Activated T-helper 1 cell treated with anti-CD3 and anti-CD28 coated beads, Interleukin-12 subunit alpha, Interleukin-12 subunit beta, Interleukin-2, Interleukin-4 antibody, amounts not matched to agents 30 ng/mL and 10 ng/mL and 1 ng/mL, durations not matched to agents 14 hours and 24 hours and 36 hours (primary cell): ENCODE results near the gene SLC35A3. TPM values are rescaled to one million over a fixed set of nuclear protein-coding genes. Genes with fewer than 3 reads are reported as not detected.

Experiments used
- DNase-seq: peaks from one replicate; pipeline ENCODE4 v3.0.0; 2021; ENCODE audit warnings: low spot score
- H3K27ac Mint-ChIP-seq: one replicate; pipeline ENCODE4 v1.8.0; 2021; ENCODE audit warnings: mild to moderate bottlenecking, mixed read lengths
- H3K27me3 Mint-ChIP-seq: one replicate; pipeline ENCODE4 v1.8.0; 2022; ENCODE audit warnings: mild to moderate bottlenecking, moderate library complexity, mixed read lengths; ENCODE audit not compliant: insufficient read depth
- H3K36me3 Mint-ChIP-seq: one replicate; pipeline ENCODE4 v1.8.0; 2021; ENCODE audit warnings: low read depth, mixed read lengths
- H3K4me1 Mint-ChIP-seq: one replicate; pipeline ENCODE4 v1.8.0; 2021; ENCODE audit warnings: low read depth, mixed read lengths
- H3K4me3 Mint-ChIP-seq: one replicate; pipeline ENCODE4 v1.8.0; 2021; ENCODE audit warnings: mild to moderate bottlenecking, moderate library complexity, mixed read lengths
- H3K9me3 Mint-ChIP-seq: one replicate; pipeline ENCODE4 v1.8.0; 2021; ENCODE audit warnings: mixed read lengths
- intact Hi-C: fragments of 100-400 bp; cut with micrococcal nuclease; formaldehyde crosslinking; loops from one replicate; pipeline ENCODE4 v1.15.1; 2024
- total RNA-seq: library from RNA; stranded (reverse); gene quantifications from 2 replicates; pipeline ENCODE4 v1.2.3, GENCODE V29; 2022

SLC35A3 gene
- total RNA-seq, 1 donor from 2014 or later, result 16.3 TPM

- Mint-ChIP-seq H3K36me3 (peaks cover 6% of the 10 kb centered on the region), H3K4me3 (no peak overlapping the region), H3K4me1 (no peaks in the 10 kb centered on the region), H3K27ac (no peak overlapping the region), H3K9me3 (peaks cover 4% of the 10 kb centered on the region), H3K27me3 (no peaks in the 10 kb centered on the region)
- intact Hi-C loops, result no loop called here
- DNase-seq, result no peak
Measured at GRCh38 chr1:100010804-100011203, 41.0 kb downstream of the SLC35A3 start.

- H3K27ac Mint-ChIP-seq, result no peak overlapping the region
- H3K36me3 Mint-ChIP-seq, result peaks cover 7% of the 10 kb centered on the region
- intact Hi-C loops, result no loop called here
- no peaks in the 10 kb centered on the region for H3K27me3 Mint-ChIP-seq
- DNase-seq, result no peak
- no peaks in the 10 kb centered on the region for H3K9me3 Mint-ChIP-seq
- no peak overlapping the region for H3K4me3 Mint-ChIP-seq
- no peaks in the 10 kb centered on the region for H3K4me1 Mint-ChIP-seq
Measured at GRCh38 chr1:100019220-100019619, 49.4 kb downstream of the SLC35A3 start.

- Mint-ChIP-seq H3K4me1 (peaks cover 3% of the 10 kb centered on the region), H3K27ac (no peak overlapping the region), H3K27me3 (no peaks in the 10 kb centered on the region), H3K36me3 (no peaks in the 10 kb centered on the region), H3K4me3 (no peak overlapping the region), H3K9me3 (no peaks in the 10 kb centered on the region)
- no peak for DNase-seq
- intact Hi-C loops, result no loop called here
Measured at GRCh38 chr1:100023482-100023881, 53.7 kb downstream of the SLC35A3 start.

- no peak overlapping the region for H3K4me3 Mint-ChIP-seq
- intact Hi-C loops, result no loop called here
- no peak overlapping the region for H3K27ac Mint-ChIP-seq
- H3K27me3 Mint-ChIP-seq, result no peaks in the 10 kb centered on the region
- H3K9me3 Mint-ChIP-seq, result no peaks in the 10 kb centered on the region
- peaks cover 2% of the 10 kb centered on the region for H3K36me3 Mint-ChIP-seq
- no peak for DNase-seq
- peaks cover 9% of the 10 kb centered on the region for H3K4me1 Mint-ChIP-seq
Measured at GRCh38 chr1:100027212-100027611, 57.4 kb downstream of the SLC35A3 start.

GRCh38 chr1:100028765-100029164 is 59.0 kb downstream of the SLC35A3 start:
- Mint-ChIP-seq H3K27me3 (no peaks in the 10 kb centered on the region), H3K9me3 (no peaks in the 10 kb centered on the region), H3K27ac (peak overlapping the region; percentile 36), H3K4me1 (peaks cover 9% of the 10 kb centered on the region), H3K36me3 (peaks cover 2% of the 10 kb centered on the region), H3K4me3 (no peak overlapping the region)
- no peak for DNase-seq
- intact Hi-C loops, result no loop called here

- intact Hi-C loops, result loop anchor here (1.0 to 10.0 kb wide), 2 partner anchors 226 to 830 kb away; no protein-coding TSS in a partner anchor
Measured at GRCh38 chr1:100034470-100034869, 64.7 kb downstream of the SLC35A3 start.

GRCh38 chr1:100035214-100035613 is 65.4 kb downstream of the SLC35A3 start:
- H3K9me3 Mint-ChIP-seq, result no peaks in the 10 kb centered on the region
- intact Hi-C loops, result loop anchor here (5.0 to 10.0 kb wide), 3 partner anchors 212 to 830 kb away; partner anchors contain the start of gene DBT

More at GRCh38 chr1:100034470-100034869, 64.7 kb downstream of the SLC35A3 start:
- no peaks in the 10 kb centered on the region for H3K9me3 Mint-ChIP-seq
- H3K27me3 Mint-ChIP-seq, result no peaks in the 10 kb centered on the region
- H3K27ac Mint-ChIP-seq, result no peak overlapping the region
- peaks cover 30% of the 10 kb centered on the region for H3K4me1 Mint-ChIP-seq
- H3K36me3 Mint-ChIP-seq, result peaks cover 22% of the 10 kb centered on the region
- DNase-seq, result no peak
- no peak overlapping the region for H3K4me3 Mint-ChIP-seq

GRCh38 chr1:100036718-100037655 is 67.2 kb downstream of the SLC35A3 start:
- Mint-ChIP-seq H3K27me3 (no peaks in the 10 kb centered on the region), H3K4me3 (peak overlapping the region; percentile 97), H3K9me3 (no peaks in the 10 kb centered on the region), H3K36me3 (peaks cover 28% of the 10 kb centered on the region), H3K4me1 (peaks cover 49% of the 10 kb centered on the region), H3K27ac (peak overlapping the region; percentile 98)
- DNase-seq, result no peak
- intact Hi-C loops, result loop anchor here (1.0 to 10.0 kb wide), 6 partner anchors 187 to 828 kb away; partner anchors contain the start of genes AGL, CDC14A and DBT

More at GRCh38 chr1:100035214-100035613, 65.4 kb downstream of the SLC35A3 start:
- Mint-ChIP-seq H3K27me3 (no peaks in the 10 kb centered on the region), H3K27ac (no peak overlapping the region), H3K36me3 (peaks cover 26% of the 10 kb centered on the region), H3K4me3 (peak overlapping the region; percentile 47), H3K4me1 (peaks cover 37% of the 10 kb centered on the region)
- DNase-seq, result no peak

GRCh38 chr1:100037656-100037926 is 67.8 kb downstream of the SLC35A3 start:
- Mint-ChIP-seq H3K4me1 (peaks cover 55% of the 10 kb centered on the region), H3K27me3 (no peaks in the 10 kb centered on the region), H3K9me3 (no peaks in the 10 kb centered on the region), H3K36me3 (peaks cover 29% of the 10 kb centered on the region), H3K4me3 (peak overlapping the region; percentile 97), H3K27ac (peak overlapping the region; percentile 98)
- intact Hi-C loops, result loop anchor here (1.0 to 10.0 kb wide), 6 partner anchors 187 to 827 kb away; partner anchors contain the start of genes AGL, CDC14A and DBT
- DNase-seq, result no peak

- DNase-seq, result peak; percentile 85
- H3K27me3 Mint-ChIP-seq, result no peaks in the 10 kb centered on the region
- H3K4me3 Mint-ChIP-seq, result peak overlapping the region; percentile 97
- peak overlapping the region; percentile 98 for H3K27ac Mint-ChIP-seq
- intact Hi-C loops, result loop anchor here (1.0 to 10.0 kb wide), 14 partner anchors 95 to 1253 kb away; partner anchors contain the start of genes AGL, CDC14A, DBT and EXTL2
- no peaks in the 10 kb centered on the region for H3K9me3 Mint-ChIP-seq
- H3K4me1 Mint-ChIP-seq, result peaks cover 60% of the 10 kb centered on the region
- peaks cover 32% of the 10 kb centered on the region for H3K36me3 Mint-ChIP-seq
Measured at GRCh38 chr1:100037927-100038659, 68.3 kb downstream of the SLC35A3 start.

- H3K4me1 Mint-ChIP-seq, result peaks cover 64% of the 10 kb centered on the region
- peak; percentile 80 for DNase-seq
- H3K27me3 Mint-ChIP-seq, result no peaks in the 10 kb centered on the region
- no peaks in the 10 kb centered on the region for H3K9me3 Mint-ChIP-seq
- peaks cover 35% of the 10 kb centered on the region for H3K36me3 Mint-ChIP-seq
- peak overlapping the region; percentile 98 for H3K27ac Mint-ChIP-seq
- peak overlapping the region; percentile 97 for H3K4me3 Mint-ChIP-seq
- intact Hi-C loops, result loop anchor here (1.0 to 10.0 kb wide), 12 partner anchors 68 to 1253 kb away; partner anchors contain the start of genes DBT, EXTL2, RTCA and TRMT13
Measured at GRCh38 chr1:100038660-100039287, 69.0 kb downstream of the SLC35A3 start.

GRCh38 chr1:100039591-100039990 is 69.8 kb downstream of the SLC35A3 start:
- Mint-ChIP-seq H3K27ac (peak overlapping the region; percentile 98), H3K4me1 (peaks cover 69% of the 10 kb centered on the region), H3K9me3 (no peaks in the 10 kb centered on the region), H3K4me3 (peak overlapping the region; percentile 97), H3K36me3 (peaks cover 41% of the 10 kb centered on the region), H3K27me3 (no peaks in the 10 kb centered on the region)
- DNase-seq, result no peak
- intact Hi-C loops, result loop anchor here (1.0 to 10.0 kb wide), 7 partner anchors 69 to 855 kb away; partner anchors contain the start of genes DBT and EXTL2
